ENCODE data around the gene NFYA.
A peak's percentile ranks its signal among the peaks of the same experiment; 100 is the strongest.

DNA sequence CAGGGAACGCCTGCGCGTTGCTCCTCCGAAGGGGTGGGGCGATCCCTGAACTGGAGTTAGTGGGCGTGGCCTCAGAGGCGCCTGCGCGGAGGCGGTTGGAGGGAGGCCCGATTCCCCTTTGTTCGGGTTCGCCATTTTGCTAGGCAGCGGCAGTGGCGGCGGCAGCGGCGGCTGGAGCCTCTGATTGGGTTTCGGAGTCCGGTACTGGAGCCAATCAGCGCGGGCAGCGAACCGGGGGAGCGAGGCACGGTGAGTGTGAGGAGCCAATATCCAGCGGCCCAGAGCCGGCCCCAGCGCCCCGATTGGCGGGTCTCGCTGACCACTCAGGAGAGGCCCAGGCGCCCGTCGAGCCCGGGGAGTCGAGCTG lies at the start of gene NFYA:
- TF ChIP-seq CTCF (IDR thresholded peaks at IDR 0.05) (no peak), POLR2A (IDR thresholded peaks at IDR 0.05) (peak; percentile 26)
